HS-5 (cell line): ENCODE results near the gene SPDEF.

Experiments
- DNase-seq: peaks from one replicate; pipeline ENCODE4 v3.0.0-alpha.2; 2012; ENCODE audit warnings: low read depth

The SPDEF gene

GRCh38 chr6:34583861-34584604 lies 27.9 kb upstream of the SPDEF start:
- no peak for DNase-seq

DNA sequence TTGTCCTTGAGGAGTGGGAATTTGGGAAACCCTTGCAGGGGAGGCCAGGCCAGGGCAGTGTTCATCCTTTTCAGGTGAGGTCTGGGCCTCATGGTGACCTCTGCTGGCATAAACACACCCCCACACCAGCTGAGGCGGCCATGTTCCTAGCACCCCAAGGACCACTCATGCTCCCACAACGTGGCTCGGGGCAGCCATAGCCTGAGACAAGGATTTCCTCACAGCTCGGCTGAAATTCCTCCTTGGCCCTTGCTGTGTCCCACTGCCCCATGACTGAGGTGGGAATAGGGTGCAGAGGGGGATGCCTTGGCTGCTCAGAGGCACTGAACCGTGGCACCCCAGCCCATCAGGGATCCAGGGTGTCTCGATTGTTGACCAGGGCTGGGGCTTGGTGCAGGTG lies 27.3 kb upstream of the SPDEF start:
- DNase-seq: no peak

GRCh38 chr6:34581561-34581920 lies 25.4 kb upstream of the SPDEF start:
- no peak for DNase-seq

GRCh38 chr6:34580707-34581560 lies 24.8 kb upstream of the SPDEF start:
- DNase-seq: no peak

- DNase-seq: no peak
These were observed 22.5 kb upstream of the SPDEF start for GRCh38 chr6:34578445-34579262.

- no peak for DNase-seq
These were observed 20.3 kb upstream of the SPDEF start for GRCh38 chr6:34576286-34576955.

- DNase-seq: no peak
These were observed 19.2 kb upstream of the SPDEF start for GRCh38 chr6:34575326-34575725.

GRCh38 chr6:34574647-34575293 lies 18.6 kb upstream of the SPDEF start:
- DNase-seq: no peak

DNA sequence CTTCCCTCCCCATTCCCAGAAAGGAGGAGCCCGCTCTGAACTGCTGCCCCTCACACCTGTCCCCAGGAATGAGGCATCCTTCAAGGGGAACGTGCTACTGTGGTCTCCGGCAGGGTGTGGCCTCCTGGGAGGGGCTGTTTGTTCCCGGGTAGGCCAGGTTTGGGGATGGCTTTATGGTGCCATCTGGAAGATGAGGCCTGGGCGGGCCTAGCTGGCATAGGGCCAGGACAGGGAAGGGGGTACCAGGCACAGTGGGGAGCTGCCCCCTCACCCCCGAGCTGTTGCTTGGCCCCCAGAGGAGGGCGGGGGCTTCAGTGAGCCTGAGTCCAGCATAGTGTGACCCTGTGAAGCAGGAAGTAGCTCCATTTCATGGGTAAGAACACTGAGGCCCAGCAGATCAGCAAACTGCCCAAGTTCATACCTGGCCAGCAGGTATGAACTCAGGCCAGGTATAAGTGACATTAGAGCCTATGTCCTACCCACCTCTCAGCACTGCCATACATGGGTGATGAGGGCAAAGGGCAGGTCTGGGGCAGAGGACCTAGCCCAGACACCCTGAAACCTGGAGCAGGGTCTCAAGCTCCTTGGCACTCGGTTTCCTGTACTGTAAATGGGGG lies 17.5 kb upstream of the SPDEF start:
- DNase-seq: no peak

DNA sequence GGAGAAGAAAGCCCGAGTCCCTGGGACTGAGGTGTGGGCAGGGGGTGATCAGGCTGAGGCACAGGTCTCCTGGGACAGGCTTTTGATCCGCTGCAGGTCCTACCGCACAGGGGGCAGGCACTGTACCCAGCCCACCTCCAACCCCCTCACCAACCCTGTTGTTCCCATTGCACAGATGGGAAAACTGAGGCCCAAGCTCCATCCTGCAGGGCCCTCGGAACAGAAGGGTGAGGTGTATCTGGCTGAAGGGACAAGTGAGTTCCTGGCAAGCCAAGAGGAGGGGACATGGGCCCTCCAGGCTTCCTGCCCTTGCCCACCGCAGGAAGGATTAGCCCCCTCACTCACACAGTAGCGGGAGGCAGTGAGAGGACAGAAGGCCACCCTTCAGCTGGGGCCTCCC lies 16.5 kb upstream of the SPDEF start:
- no peak for DNase-seq

DNA sequence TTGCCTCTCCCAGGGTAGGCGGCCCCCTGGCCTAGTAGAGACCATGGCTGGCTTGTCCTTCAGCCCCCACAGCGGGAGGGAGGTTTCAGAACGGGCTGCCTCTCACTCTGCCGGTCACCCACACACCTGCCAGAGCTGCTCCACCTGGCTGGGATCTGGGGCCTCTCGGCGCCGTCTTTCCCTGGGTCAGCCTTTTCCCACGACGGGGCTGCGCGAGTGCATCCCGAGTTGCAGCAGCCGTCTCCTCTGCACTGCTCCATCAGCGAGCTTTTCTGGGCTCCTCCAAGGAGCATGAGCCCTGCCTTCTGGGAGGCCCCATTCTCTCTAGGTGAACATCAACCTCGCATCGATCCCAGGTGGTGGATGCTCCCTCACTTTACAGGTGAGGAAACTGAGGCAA lies 15.9 kb upstream of the SPDEF start:
- DNase-seq: no peak

DNA sequence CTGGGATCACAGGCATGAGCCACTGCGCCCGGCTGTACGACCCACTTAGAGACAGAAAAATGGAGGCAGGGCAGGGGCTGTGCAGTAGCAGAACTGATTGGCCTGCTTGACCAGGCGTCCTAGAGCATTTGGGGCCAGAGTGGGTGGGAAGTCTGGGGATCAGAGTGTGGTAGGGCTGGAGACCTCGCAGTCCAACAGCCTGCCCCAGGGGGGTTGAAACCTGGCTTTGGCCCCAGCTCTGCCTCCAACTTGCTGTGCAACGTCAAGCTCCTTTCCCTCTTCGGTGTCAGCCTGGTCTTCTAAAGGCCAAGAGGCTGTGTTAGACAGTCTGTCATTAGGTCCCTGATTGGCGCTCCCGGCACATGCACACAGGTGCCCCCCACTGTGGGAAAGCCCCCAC lies 15.3 kb upstream of the SPDEF start:
- DNase-seq: no peak

DNA sequence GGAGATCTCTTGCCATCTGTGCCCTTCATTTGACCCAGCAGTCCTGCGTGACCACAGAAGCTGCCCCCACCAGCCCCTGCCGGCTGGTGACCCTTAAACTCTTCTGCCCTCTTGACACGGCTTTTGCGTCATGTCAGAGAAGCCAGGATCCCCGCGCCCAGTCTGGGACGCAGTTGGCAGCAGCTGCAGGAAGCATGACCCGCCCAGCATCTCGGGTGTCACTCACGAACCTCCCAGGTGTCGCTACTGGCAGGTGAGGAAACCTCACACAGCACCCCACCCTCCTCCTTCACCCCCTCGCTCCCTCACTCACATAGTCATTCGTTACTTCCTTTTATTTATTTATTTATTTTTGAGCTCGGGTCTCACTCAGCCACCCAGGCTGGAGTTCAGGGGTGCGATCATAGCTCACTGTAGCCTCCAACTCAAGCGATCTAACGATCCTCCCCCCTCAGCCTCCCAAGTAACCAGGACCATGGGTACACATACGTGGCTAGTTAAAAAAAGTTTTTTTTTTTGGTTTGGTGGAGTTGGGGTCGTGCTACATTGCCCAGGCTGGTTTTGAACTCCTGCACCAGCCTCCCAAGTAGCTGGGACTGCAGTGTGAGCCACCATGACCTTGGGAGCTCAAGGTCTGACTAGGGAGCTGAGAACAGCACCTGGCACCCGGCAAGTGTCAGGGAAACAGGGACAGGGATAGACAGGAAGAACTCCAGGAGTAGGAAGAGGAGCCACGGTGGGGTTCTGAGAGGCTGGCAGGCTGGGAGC lies 14.1 kb upstream of the SPDEF start:
- DNase-seq: no peak

DNA sequence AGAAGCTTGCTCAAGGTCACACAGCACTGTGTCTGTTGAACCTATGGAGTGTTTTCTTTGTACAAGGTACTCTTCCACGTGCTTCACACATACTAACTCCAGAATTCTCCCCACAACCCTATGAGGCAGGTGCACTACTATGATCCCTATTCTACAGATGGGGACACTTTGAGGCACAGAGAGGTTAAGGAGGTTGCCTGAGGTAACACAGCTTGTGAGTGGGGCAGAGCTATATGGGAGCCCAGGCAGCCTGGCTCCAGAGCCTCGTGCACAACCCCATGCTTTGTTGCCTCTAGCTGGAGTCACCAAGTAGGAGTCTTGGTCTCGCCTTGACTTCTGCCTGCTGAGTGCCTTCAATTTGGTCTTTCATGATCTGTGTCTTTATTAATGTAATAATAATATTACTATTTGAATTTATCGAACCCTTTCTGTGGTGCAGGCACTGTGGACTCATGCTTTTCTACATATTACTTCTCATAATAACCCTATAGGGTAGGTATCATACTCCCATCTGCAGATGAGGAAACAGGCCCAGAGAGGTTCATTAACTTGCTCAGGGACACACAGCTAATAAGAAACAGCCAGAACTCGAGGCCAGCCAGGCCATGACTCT lies 13.3 kb upstream of the SPDEF start:
- no peak for DNase-seq

- DNase-seq: no peak
These were observed 12.4 kb upstream of the SPDEF start for GRCh38 chr6:34568341-34569201.

GRCh38 chr6:34566830-34567546 lies 10.9 kb upstream of the SPDEF start:
- DNase-seq: no peak

DNA sequence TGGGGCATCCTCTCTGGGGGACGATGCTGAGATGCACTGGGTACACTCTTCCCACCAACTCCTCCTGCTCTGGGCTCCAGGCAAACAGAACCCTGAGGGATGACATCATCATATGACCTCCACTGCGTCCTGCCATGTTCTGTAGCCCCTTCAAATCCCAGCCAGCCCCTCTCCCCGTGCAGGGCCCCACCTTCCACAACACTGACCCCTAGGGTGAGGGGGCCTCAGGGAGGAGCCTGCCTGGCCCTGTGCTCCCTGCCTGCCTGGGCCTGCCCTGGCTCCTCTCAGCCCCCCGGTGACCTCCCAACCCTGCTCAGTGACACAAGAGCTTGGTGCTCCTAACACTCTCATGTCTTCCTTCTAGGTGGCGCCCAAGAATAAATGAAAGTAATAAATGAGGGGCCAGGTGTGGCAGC lies 9.6 kb upstream of the SPDEF start:
- no peak for DNase-seq

- no peak for DNase-seq
These were observed 8.1 kb upstream of the SPDEF start for GRCh38 chr6:34564181-34564580.
